ENCODE data around the gene TMEM242. TPM values are rescaled to one million over a fixed set of nuclear protein-coding genes. Genes with fewer than 3 reads are reported as not detected.

Gene TMEM242
- total RNA-seq, 6 experiments from 2014 or later = 4.4 to 8.8 (median 7.3) TPM

DNA sequence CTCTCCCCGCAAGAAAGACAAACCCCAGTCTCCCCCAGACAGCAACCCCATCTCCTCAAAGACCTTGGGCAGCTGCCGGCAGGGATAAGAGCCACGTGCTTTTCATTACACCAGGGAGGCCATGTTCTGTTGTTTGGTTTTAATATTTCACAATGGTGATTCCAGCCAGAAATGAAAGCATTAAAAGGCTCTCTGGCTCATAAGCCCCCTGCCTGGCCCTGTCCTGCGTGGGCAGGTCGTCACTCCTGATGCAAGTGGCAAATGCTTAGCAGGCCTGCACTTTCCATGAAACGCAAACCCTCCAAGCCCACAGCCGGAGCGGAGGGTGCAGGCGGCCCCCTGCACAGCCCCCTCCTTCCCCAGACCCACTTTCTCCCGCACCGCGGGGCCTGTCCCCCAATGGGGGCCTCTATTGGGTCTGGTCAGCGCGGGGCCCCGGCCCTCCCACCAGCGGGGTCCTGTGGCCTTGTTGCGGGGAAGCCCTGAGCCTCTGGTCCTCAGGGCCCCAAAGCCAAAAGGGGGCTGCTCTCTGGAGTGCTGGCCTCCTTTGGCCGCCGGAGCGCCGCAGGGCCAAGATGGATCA, 77.2 kb downstream of the TMEM242 start:
- no peak for DNase-seq
- Histone ChIP-seq H3K4me1 (no peaks in the 10 kb centered on the region), H3K36me3 (no peaks in the 10 kb centered on the region), H3K27ac (no peak overlapping the region), H3K27me3 (no peaks in the 10 kb centered on the region), H3K4me3 (no peak overlapping the region), H3K9me3 (no peaks in the 10 kb centered on the region)
- ATAC-seq = no peak
- 92% methylated on average over 9 of the region's 21 CpGs for WGBS (ENCODE audit: insufficient coverage, low coverage, low lambda C conversion rate, missing lambda C conversion rate)
- TF ChIP-seq, protein P1, sequence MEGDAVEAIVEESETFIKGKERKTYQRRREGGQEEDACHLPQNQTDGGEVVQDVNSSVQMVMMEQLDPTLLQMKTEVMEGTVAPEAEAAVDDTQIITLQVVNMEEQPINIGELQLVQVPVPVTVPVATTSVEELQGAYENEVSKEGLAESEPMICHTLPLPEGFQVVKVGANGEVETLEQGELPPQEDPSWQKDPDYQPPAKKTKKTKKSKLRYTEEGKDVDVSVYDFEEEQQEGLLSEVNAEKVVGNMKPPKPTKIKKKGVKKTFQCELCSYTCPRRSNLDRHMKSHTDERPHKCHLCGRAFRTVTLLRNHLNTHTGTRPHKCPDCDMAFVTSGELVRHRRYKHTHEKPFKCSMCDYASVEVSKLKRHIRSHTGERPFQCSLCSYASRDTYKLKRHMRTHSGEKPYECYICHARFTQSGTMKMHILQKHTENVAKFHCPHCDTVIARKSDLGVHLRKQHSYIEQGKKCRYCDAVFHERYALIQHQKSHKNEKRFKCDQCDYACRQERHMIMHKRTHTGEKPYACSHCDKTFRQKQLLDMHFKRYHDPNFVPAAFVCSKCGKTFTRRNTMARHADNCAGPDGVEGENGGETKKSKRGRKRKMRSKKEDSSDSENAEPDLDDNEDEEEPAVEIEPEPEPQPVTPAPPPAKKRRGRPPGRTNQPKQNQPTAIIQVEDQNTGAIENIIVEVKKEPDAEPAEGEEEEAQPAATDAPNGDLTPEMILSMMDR (IDR thresholded peaks at IDR 0.05) = no peak
- no peak for TF ChIP-seq POLR2A (IDR thresholded peaks at IDR 0.05)
- intact Hi-C loops (cut with DNase I) = no loop called here

DNA sequence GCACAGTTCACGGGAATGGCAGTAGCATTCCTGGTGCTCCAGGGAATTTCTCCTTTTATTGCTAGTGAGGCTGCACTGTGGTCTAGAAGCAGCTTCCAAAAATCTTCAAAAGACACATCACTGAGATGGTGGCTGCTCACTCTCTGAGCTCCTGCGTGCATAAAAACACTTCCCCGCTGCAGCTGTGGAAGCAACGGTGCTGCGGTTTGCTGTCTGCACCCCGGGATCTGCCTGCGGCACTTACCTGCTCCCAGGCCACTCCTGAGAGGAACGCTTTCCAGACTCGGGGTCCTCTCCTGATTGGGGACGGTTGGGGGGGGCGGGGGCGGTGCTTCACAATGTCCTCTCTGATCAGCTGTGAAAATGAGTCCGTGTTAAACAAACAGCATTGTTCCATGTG, 77.9 kb downstream of the TMEM242 start:
- DNase-seq = no peak
- Histone ChIP-seq H3K27ac (no peak overlapping the region), H3K27me3 (no peaks in the 10 kb centered on the region), H3K9me3 (no peaks in the 10 kb centered on the region), H3K4me1 (no peaks in the 10 kb centered on the region), H3K36me3 (no peaks in the 10 kb centered on the region), H3K4me3 (no peak overlapping the region)
- TF ChIP-seq POLR2A (IDR thresholded peaks at IDR 0.05) = no peak
- TF ChIP-seq, protein P1 (IDR thresholded peaks at IDR 0.05) = no peak
- WGBS (ENCODE audit: insufficient coverage, low coverage, low lambda C conversion rate, missing lambda C conversion rate) = 100% methylated on average over 1 of the region's 13 CpGs
- ATAC-seq = no peak
- intact Hi-C loops (cut with DNase I) = no loop called here

DNA sequence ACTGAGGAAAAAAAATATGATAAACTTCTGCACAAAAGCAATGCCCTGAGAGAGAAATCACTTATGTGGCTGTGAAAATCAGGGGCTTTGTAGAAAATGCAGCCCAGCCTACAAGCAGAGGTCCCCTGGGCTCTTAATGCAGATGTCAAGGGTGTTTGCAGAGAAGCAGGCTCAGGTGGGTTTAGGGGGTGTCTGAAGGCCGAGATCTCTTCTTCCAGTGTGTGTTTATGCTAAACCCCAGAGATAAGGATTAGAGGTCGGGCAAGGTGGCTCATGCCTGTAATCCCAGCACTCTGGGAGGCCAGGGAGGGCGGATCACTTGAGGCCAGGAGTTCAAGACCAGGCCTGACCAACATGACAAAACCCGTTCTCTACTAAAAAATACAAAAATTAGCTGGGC, 78.5 kb downstream of the TMEM242 start:
- 61% methylated on average over 3 of the region's 4 CpGs for WGBS (ENCODE audit: insufficient coverage, low coverage, low lambda C conversion rate, missing lambda C conversion rate)

DNA sequence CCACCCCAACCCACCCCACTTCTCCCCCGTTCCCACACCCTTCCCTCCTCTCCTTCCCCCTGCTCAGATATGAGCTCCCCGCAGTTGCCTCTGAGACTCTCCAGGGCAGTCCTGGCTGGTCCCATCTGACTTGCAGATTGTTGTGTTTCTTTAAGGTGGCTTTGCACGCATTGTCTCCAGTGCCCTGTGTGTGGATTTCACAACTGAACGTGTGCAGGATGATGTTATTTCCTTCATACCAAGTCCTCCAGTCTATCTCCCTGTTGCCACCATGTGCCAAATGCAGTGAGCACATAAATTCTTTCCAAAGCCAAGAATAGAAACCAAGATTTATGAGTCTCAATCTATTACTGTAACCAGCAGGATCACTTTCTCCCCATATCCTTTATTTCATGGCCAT, 79.1 kb downstream of the TMEM242 start:
- WGBS (ENCODE audit: insufficient coverage, low coverage, low lambda C conversion rate, missing lambda C conversion rate) = 50% methylated on average over 3 of the region's 4 CpGs
- intact Hi-C loops (cut with DNase I) = no loop called here
- no peak for TF ChIP-seq POLR2A (IDR thresholded peaks at IDR 0.05)
- TF ChIP-seq, protein P1 (IDR thresholded peaks at IDR 0.05) = no peak
- Histone ChIP-seq H3K4me1 (no peaks in the 10 kb centered on the region), H3K9me3 (no peaks in the 10 kb centered on the region), H3K27me3 (no peaks in the 10 kb centered on the region), H3K27ac (no peak overlapping the region), H3K36me3 (no peaks in the 10 kb centered on the region), H3K4me3 (no peak overlapping the region)
- ATAC-seq = no peak
- DNase-seq = no peak

More for the DNA sequence above, 78.5 kb downstream of the TMEM242 start:
- TF ChIP-seq, protein P1 (IDR thresholded peaks at IDR 0.05) = no peak
- TF ChIP-seq POLR2A (IDR thresholded peaks at IDR 0.05) = no peak
- no peaks in the 10 kb centered on the region for H3K4me1 ChIP-seq
- intact Hi-C loops (cut with DNase I) = no loop called here
- no peak overlapping the region for H3K27ac ChIP-seq
- H3K9me3 ChIP-seq = no peaks in the 10 kb centered on the region
- DNase-seq = no peak
- H3K36me3 ChIP-seq = no peaks in the 10 kb centered on the region
- ATAC-seq = no peak
- no peaks in the 10 kb centered on the region for H3K27me3 ChIP-seq
- H3K4me3 ChIP-seq = no peak overlapping the region

DNA sequence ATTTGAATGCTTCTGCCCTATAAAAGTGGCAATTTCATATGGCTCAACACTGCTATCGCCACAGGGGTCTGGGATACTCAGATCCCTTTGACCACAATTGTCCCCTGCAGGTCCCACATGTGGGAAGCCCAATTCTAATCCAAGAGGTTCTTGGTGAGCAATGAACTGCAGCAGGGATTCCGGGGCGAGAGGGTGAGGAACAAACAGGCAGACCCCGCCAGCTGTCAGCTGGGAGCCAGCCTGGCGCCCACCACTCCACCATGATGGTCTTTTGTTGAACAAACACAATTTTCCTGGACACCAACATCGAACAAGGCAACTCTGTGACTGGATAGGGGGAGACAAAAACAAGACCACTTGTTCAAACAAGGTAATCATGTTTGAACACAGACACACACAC, 80.5 kb downstream of the TMEM242 start:
- H3K27me3 ChIP-seq = no peaks in the 10 kb centered on the region
- TF ChIP-seq, protein P1 (IDR thresholded peaks at IDR 0.05) = no peak
- TF ChIP-seq POLR2A (IDR thresholded peaks at IDR 0.05) = no peak
- no peaks in the 10 kb centered on the region for H3K36me3 ChIP-seq
- no peak for ATAC-seq
- no peak overlapping the region for H3K4me3 ChIP-seq
- no peak for DNase-seq
- no peak overlapping the region for H3K27ac ChIP-seq
- H3K4me1 ChIP-seq = no peaks in the 10 kb centered on the region
- no peaks in the 10 kb centered on the region for H3K9me3 ChIP-seq
- intact Hi-C loops (cut with DNase I) = no loop called here
- 91% methylated on average over 4 of the region's 6 CpGs for WGBS (ENCODE audit: insufficient coverage, low coverage, low lambda C conversion rate, missing lambda C conversion rate)

Data from right lobe of liver (tissue), 6 donors.